NCI-H82 treated with DMSO at 0.1 percent for 48 hours (cell line): ENCODE results near the gene HOATZ.

Experiments used
- DNase-seq: peaks from one replicate; lab custom pipeline; 2025; ENCODE audit not compliant: unreplicated experiment; lab: John Stamatoyannopoulos, UW

The HOATZ gene

GRCh38 chr11:111521135-111521534, 6.6 kb downstream of the HOATZ start:
- no peak for DNase-seq

DNA sequence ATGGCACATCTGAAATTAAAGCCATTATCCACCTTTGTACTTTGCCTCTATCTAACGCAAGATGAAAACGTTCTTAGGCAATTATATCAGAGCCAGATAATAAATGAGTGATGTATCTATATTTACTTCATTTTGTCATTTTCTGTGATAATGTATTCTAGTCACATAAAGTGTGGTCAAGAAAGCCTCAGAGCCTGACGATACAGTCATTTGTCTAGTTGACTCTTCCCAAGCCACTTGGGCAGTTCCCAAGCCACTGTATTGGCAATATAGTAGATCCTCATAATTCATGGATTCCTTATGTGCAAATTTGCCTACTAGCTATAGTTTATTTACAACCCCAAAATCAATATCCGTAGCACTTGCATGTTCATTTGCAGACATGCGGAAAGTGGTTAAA, 7.8 kb downstream of the HOATZ start:
- no peak for DNase-seq

- DNase-seq: no peak
Observed at GRCh38 chr11:111523343-111523742, 8.8 kb downstream of the HOATZ start.

DNA sequence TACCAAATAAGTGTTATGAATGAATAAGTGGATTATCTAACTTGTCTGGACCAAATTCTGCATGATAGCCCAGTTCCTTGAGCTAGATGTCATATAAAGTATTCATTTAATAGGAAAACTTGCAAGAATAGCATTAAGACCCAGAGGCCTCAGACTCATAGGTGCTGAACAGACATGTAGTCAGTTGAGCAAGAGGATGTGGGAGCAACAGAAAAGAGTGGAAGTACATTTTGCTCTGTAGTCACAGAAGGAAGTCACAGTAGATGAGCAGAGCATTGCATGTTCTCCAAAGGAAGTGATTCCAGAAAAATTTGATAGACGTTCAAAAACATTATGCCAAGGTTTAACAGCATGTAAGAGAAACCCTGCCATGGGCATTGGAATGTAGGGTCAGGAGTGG, 9.5 kb downstream of the HOATZ start:
- no peak for DNase-seq

DNA sequence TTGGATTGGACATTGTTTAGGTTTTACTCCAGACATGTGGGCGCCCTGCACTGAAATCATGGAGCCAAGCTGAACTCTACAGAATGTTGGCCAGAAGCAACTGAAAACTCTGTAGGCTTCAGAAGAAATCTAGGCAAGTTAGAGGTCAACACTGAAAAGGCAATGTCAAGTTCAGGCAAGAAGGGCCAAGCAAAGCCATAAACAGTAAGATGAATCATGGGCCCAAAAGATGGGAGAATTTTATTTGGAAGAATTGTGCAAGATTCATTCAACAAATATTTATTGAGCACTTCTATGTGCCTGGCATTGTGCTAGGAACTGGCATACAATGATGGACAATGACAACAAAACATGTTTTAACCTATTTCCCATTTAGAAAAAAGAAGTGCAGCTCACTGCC, 10.9 kb downstream of the HOATZ start:
- no peak for DNase-seq

DNA sequence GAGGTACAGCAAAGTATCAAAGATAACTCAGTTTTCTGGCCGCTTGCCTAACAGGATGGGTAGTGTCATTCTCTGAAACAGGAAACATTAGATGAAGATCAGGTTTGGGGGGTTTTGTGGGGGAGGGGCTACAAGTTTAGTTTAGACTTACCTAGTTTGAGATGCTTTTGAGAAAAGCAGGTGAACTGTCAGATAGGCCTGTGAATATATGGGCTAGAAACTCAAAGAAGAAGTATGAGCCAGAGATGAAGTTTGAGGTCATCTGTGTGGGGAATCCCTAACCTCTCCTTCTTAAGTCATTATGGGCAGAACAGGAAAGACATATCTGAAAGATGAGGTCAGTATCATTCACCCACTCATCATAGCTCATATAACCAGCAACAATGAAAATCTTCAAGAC, 11.9 kb downstream of the HOATZ start:
- DNase-seq: no peak

DNA sequence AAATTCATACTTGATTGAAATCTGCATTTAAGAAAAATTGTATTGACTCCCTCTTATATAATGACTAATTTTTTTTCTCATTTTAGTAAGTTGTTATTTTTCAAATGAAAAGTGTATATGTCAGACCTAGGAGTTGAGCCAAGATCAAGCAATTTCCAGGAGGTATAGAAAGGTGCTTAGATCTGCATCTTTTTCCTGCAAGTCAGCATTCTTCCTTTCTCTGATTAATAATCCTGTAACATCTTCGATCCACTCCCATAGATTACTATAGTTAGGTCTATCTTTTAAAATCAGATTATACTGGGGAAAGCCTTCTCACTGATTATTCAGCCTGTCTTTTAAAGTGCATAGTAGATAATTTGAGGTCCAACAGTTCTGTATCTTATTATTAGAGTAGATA, 12.7 kb downstream of the HOATZ start:
- DNase-seq: no peak

GRCh38 chr11:111528557-111528956, 14.0 kb downstream of the HOATZ start:
- peak; percentile 30 for DNase-seq

- DNase-seq: no peak
Observed at GRCh38 chr11:111530091-111530490, 15.5 kb downstream of the HOATZ start.

DNA sequence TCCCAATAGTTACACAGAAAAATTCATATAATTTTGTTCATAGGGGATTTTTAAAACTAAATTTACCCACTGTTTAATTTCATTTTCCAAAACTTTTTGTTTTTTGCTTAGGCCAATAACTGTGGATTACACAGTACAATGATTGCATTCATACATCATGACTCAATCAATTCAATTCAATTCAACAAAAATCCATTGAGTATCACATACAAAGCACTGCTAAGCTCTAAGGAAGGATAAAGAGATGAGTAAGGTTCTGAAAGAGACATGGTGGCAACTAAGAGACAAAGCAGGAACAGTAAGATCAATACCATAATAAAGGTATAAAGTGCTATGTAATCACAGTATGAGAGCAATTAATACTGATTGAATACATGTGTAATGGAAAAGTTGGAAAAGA, 16.6 kb downstream of the HOATZ start:
- no peak for DNase-seq

DNA sequence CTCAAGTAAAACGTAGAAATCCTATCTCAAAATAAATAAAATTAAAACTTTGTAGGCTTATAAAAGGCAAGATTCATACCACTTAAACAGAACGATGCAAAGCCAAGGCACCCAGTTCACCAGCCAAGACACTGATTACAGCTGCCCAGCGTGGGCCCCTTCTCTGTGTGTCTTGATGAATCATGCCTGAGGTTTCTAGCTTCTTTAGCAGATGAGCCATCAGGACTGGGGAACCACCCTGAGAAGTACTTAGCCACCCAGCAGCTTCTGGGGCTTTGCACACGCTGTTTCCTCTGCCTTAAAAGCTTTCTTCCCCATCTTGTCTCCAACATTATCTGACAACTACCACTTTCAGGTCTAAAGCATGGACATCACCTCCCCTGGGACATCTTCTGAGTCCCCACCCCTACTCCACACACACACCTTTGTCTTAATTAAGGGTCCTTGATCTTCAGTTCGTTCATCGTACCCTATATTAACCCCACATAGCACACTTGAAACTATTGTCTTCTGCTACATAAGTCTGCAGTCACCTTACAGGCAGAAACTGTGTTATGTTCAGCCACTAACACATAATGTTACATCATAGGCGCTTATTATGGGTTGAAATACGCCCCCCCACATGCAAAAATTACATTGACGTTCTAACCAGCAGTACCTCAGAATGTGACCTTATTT, 17.2 kb downstream of the HOATZ start:
- no peak for DNase-seq

DNA sequence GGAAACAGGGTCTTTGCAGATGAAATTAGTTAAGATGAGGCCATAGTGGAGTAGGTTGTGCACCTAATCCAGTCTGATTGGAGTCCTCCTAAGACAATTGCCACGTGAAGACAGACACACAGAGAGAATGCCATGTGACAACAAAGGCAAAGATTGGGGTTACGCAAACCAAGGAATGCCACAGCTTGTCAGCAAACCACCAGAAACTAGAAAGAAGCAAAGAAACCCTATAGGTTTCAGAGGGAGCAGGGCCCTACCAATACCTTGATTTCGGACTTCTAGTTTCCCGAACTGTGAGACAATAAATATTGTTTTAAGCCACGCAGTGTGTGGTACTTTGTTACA, 17.8 kb downstream of the HOATZ start:
- no peak for DNase-seq

DNA sequence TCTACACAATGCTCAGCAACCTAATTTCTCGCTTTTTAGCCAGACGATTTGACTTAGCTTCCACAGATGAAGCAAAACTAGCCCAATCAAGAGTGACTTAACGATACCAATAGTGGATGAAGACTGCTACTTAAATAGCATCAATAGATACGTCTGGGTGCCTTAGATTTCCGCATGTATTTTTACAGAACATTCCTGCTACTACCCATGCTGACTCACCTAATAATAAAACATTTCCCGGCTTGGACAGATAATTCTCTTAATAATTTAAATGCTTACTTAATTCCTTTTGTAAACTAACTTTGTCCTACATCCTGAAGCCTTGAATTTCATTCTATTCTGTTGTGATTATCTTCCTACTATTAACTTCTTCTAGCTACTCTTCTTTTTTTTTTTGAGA, 20.7 kb downstream of the HOATZ start:
- no peak for DNase-seq

GRCh38 chr11:111537336-111537860, 22.8 kb downstream of the HOATZ start:
- DNase-seq: no peak

GRCh38 chr11:111538407-111539114, 24.0 kb downstream of the HOATZ start:
- DNase-seq: no peak

- DNase-seq: no peak
Observed at GRCh38 chr11:111539426-111540113, 25.0 kb downstream of the HOATZ start.

- DNase-seq: no peak
Observed at GRCh38 chr11:111540114-111540936, 25.7 kb downstream of the HOATZ start, which contains the start of gene LAYN. TSS of gene LAYN (plus strand) at chr11:111540720. CDS start at chr11:111540844, 124 bp downstream.

- no peak for DNase-seq
Observed at GRCh38 chr11:111540937-111541253, 26.3 kb downstream of the HOATZ start.

DNA sequence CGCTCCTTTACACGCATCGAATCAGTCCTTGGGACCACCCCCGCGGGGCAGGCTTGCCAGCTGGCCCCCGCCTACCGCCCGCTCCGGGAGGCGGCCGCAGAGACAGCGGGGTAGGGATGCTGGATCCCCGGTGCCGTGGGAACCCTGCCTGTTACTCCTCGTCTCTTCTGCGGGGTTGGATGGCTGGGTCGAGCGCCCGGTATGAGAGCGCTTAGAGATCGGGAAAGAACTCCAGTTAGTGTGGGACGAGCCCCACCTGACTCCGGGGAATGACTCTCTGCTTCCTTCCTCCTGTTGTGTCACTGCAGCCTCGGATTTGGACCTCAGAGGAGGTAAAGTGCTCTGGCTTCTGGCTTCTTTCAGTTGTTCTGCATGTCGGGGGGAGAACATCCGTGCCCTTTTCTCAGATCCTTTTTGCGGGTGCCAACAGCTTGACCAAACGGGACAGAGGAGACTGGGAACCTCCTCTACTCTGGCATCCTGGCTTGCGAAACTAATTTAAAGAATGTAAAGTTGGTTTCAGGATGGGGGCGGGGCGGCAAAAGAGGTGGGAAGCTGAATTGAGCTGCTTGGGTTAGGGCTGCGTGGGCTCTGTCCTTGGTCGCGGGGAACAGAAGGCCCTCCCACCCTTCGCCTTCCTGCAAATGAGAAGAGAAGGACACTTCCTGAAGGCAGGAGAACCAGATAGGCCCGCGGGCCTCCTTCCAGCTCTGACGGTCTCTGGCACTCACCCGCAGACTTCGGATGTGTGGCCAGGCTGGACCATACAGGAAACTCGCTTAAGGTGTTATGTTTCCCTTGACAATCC, 26.9 kb downstream of the HOATZ start:
- no peak for DNase-seq

GRCh38 chr11:111542606-111543275, 28.2 kb downstream of the HOATZ start:
- DNase-seq: no peak
